HepG2 (cell line): ENCODE measurements around the gene C10orf71. TPM values are rescaled to one million over a fixed set of nuclear protein-coding genes. Genes with fewer than 3 reads are reported as not detected.

ENCODE experiments used
- ATAC-seq: fragments of 200-7000 bp; cut with Tn5 transposase; 3 replicates; pipeline ENCODE4 v1.9.1; 2020; ENCODE audit warnings: mild to moderate bottlenecking, moderate library complexity
- BruUV-seq: library from RNA; stranded (reverse); fragments of 400-500 nt; replicated peaks from 2 replicates; lab custom pipeline; 2021; lab: Mats Ljungman, UMichigan
- CTCF ChIA-PET: fragments of 300-600 bp; formaldehyde crosslinking; extraction: SDS; loops from one replicate; lab custom pipeline; 2021; ENCODE audit warnings: low total read pairs, inconsistent platforms, low intra/inter-chr PET ratio; lab: Yijun Ruan, JAX
- POLR2A ChIA-PET: fragments of 350-600 bp; sonication (Branson Sonifier 250); formaldehyde crosslinking; loops from one replicate; lab custom pipeline; 2020; ENCODE audit warnings: antibody characterized with exemption, inconsistent platforms; lab: Yijun Ruan, JAX
- DNase-seq: peaks from one replicate; pipeline ENCODE4 v3.0.0-alpha.2; 2015; ENCODE audit warnings: low spot score
- FAIRE-seq: peaks from 3 replicates; lab custom pipeline; 2011; peaks lifted over from hg19 to GRCh38; lab: Jason Lieb, UNC
- H2AFZ ChIP-seq: one replicate; pipeline ENCODE4 v1.6.1; 2011; ENCODE audit warnings: low read length, inconsistent platforms
- H3K27ac ChIP-seq: fragments of 300-600 bp; 3 replicates; pipeline ENCODE4 v1.8.0; 2011; ENCODE audit warnings: mixed run types, mild to moderate bottlenecking, mixed read lengths, low read length, inconsistent platforms; ENCODE audit not compliant: insufficient read depth; ENCODE audit errors: extremely low read length
- H3K27me3 ChIP-seq, 2 experiments: fragments of 200-600 bp in 1 of 2; 2 replicates in 1 of 2; 3 replicates in 1 of 2; pipeline versions ENCODE4 v1.6.0 to v1.8.0; 2011; ENCODE audit warnings: low read length in 2 of 2, mild to moderate bottlenecking in 2 of 2, moderate library complexity in 2 of 2, inconsistent platforms in 1 of 2; ENCODE audit not compliant: insufficient read depth in 2 of 2, control insufficient read depth in 1 of 2
- H3K36me3 ChIP-seq, 2 experiments: fragments of 200-600 bp in 1 of 2; replicated peaks in 1 of 2; 2 replicates in 1 of 2; 3 replicates in 1 of 2; pipeline versions ENCODE4 v1.5.1 to v1.8.0; 2011; ENCODE audit warnings: low read length in 2 of 2, inconsistent platforms in 1 of 2; ENCODE audit not compliant: insufficient read depth in 2 of 2, control insufficient read depth in 1 of 2
- H3K4me1 ChIP-seq: 2 replicates; pipeline ENCODE4 v1.5.1; 2012; ENCODE audit warnings: low read length, inconsistent platforms; ENCODE audit not compliant: insufficient read depth
- H3K4me2 ChIP-seq: 2 replicates; pipeline ENCODE4 v1.6.0; 2011; ENCODE audit warnings: low read depth, low read length, inconsistent platforms
- H3K4me3 ChIP-seq, 3 experiments: fragments of 200-600 bp in 1 of 3; sonication (generic), shearing (Covaris generic) in 1 of 3; replicated peaks in 1 of 3; 2 replicates each; pipeline ENCODE4 v1.5.1; 2011 to 2016; ENCODE audit warnings: low read length in 3 of 3, inconsistent platforms in 2 of 3, low read depth in 2 of 3, mild to moderate bottlenecking in 2 of 3, control low read depth in 1 of 3, mixed read lengths in 1 of 3; ENCODE audit not compliant: insufficient read depth in 1 of 3
- H3K79me2 ChIP-seq: one replicate; pipeline ENCODE4 v1.6.1; 2011; ENCODE audit warnings: low read length, inconsistent platforms; ENCODE audit not compliant: insufficient read depth
- H3K9ac ChIP-seq: 2 replicates; pipeline ENCODE4 v1.6.0; 2011; ENCODE audit warnings: mild to moderate bottlenecking, low read depth, low read length, inconsistent platforms; ENCODE audit not compliant: insufficient read depth
- H3K9me3 ChIP-seq: 2 replicates; pipeline ENCODE4 v1.5.1; 2012; ENCODE audit warnings: mild to moderate bottlenecking, low read length
- H4K20me1 ChIP-seq: 2 replicates; pipeline ENCODE4 v1.6.0; 2011; ENCODE audit warnings: inconsistent platforms, mild to moderate bottlenecking, low read length, moderate library complexity; ENCODE audit not compliant: insufficient read depth
- CHD4 ChIP-seq: fragments of 200-600 bp; sonication (generic); IDR thresholded peaks from 2 replicates; pipeline ENCODE4 v1.7.0; 2017; ENCODE audit warnings: mild to moderate bottlenecking, low read length, borderline replicate concordance
- HES4 ChIP-seq: sonication (generic); formaldehyde crosslinking; IDR thresholded peaks from 2 replicates; pipeline ENCODE4 v1.9.0; 2021; ENCODE audit warnings: mild to moderate bottlenecking, missing genetic modification reagents, borderline replicate concordance
- NFYB ChIP-seq: sonication (generic); formaldehyde crosslinking; IDR thresholded peaks from 2 replicates; pipeline ENCODE4 v1.4.0; 2020; ENCODE audit warnings: missing genetic modification reagents
- U2AF1 ChIP-seq: fragments of 200-400 bp; formaldehyde crosslinking; optimal IDR thresholded peaks from 2 replicates; pipeline ENCODE3; 2017; ENCODE audit warnings: mild to moderate bottlenecking, low read depth, low read length
- ZNF318 ChIP-seq: sonication (generic); formaldehyde crosslinking; IDR thresholded peaks from 2 replicates; pipeline ENCODE4 v1.4.0; 2020; ENCODE audit warnings: mild to moderate bottlenecking, missing genetic modification reagents
- ZNF777 ChIP-seq: sonication (generic); formaldehyde crosslinking; IDR thresholded peaks from 2 replicates; pipeline ENCODE4 v1.4.0; 2020; ENCODE audit warnings: missing genetic modification reagents
- WGBS: methylation state at CpG from one replicate; pipeline ENCODE4 v1.1.6; 2017; ENCODE audit warnings: low lambda C conversion rate; 5-methylcytosine and 5-hydroxymethylcytosine counted together
- in situ Hi-C: cut with HindIII; loops from 2 replicates; pipeline ENCODE4 v1.10.0; 2017; ENCODE audit warnings: low pct_unique_long_range_greater_than_20kb; ENCODE audit not compliant: extremely low pct_ligation_motif_present
- intact Hi-C: fragments of 100-400 bp; cut with micrococcal nuclease; formaldehyde crosslinking; loops from one replicate; pipeline ENCODE4 v1.10.0; 2022; ENCODE audit not compliant: unreplicated experiment
- polyA plus RNA-seq, 8 experiments: library from polyadenylated mRNA; depleted of rRNA in 3 of 8; stranded (reverse) in 7 of 8; unstranded in 1 of 8; fragments of >200 nt; fragmentation: Illumina TruSeq in 4 of 8; extraction: Trizol in 4 of 8; gene quantifications; 2 replicates each; pipeline versions ENCODE4 v1.2.1 to v1.2.3, GENCODE V29; 2011 to 2016; ENCODE audit warnings: low read depth in 4 of 8, missing spikeins in 1 of 8, mixed read lengths in 1 of 8; ENCODE audit not compliant: insufficient read depth in 1 of 8
- total RNA-seq, 5 experiments: library from RNA; depleted of rRNA; stranded (reverse); fragments of >200 nt; fragmentation: Illumina TruSeq; extraction: Trizol; gene quantifications; 2 replicates each; pipeline ENCODE4 v1.2.3, GENCODE V29; 2016; ENCODE audit warnings: low read depth in 1 of 5

Gene C10orf71
- total and polyA plus RNA-seq, 2 of the 13 experiments (the other 11 are each of a cell fraction or from before 2014, with no cell fraction given): not detected

DNA sequence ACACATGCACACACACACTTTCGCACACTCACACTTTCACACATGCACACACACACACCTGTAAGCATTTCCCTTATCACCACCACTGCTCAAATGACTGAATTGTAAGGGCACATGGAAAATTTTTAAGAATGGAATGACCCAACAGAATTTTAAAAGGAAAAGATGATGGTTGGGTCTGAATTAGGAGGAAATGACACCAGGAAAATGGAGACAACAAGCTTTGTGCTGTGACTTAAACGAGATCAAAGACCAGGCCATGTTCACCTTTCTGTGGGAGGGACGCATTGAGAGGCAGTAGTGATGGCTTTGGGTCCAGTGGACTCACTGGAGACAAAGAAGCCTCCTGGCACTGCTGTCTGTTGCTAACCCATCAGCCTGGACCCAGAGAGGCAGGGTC lies 16.7 kb upstream of the C10orf71 start:
- no peak overlapping the region for H3K4me2 ChIP-seq
- no peak overlapping the region for H3K4me3 ChIP-seq
- H2AFZ ChIP-seq: no peak overlapping the region
- FAIRE-seq (no peak), ATAC-seq (no peak), DNase-seq (no peak)
- in situ Hi-C loops: no loop called here
- H4K20me1 ChIP-seq: no peaks in the 10 kb centered on the region
- H3K27me3 ChIP-seq: peaks cover 3 to 20% of the 10 kb centered on the region in 2 experiments; a peak in 2 of 5 replicates
- no peaks in the 10 kb centered on the region for H3K4me1 ChIP-seq
- CTCF ChIA-PET: no interaction called here
- POLR2A ChIA-PET: no interaction called here
- intact Hi-C loops: no loop called here
- no TSS peak for BruUV-seq
- H3K27ac ChIP-seq: no peak overlapping the region
- no peaks in the 10 kb centered on the region for H3K79me2 ChIP-seq
- no peaks in the 10 kb centered on the region for H3K36me3 ChIP-seq
- no peaks in the 10 kb centered on the region for H3K9me3 ChIP-seq
- TF ChIP-seq ZNF318 (no peak), ZNF777 (CRISPR knock-in tag) (no peak), HES4 (CRISPR knock-in tag) (no peak), U2AF1 (no peak), CHD4 (no peak), NFYB (CRISPR knock-in tag) (no peak)
- TF ChIP-seq, all 625 proteins: peak for 0
- WGBS: 31% methylated on average over 3 of the region's 3 CpGs
- H3K9ac ChIP-seq: no peak overlapping the region
